T-helper 22 cell (primary cell): Measurements from ENCODE around the gene LRBA.
"Not testable (repeated sequence)": the region's sequence is repeated elsewhere in the genome, so short reads cannot be mapped to it uniquely, and the experiment has no call there.

Experiments used
- DNase-seq: peaks from one replicate; pipeline ENCODE4 v3.0.0-alpha.2; 2020; ENCODE audit warnings: low read depth

Gene LRBA

GRCh38 chr4:150662686-150663085 lies 352.4 kb downstream of the LRBA start:
- DNase-seq = no peak

GRCh38 chr4:150661551-150661950 lies 353.5 kb downstream of the LRBA start:
- DNase-seq = not testable (repeated sequence)

- DNase-seq = not testable (repeated sequence)
These were observed 356.8 kb downstream of the LRBA start for GRCh38 chr4:150658258-150658657.

- DNase-seq = no peak
These were observed 358.2 kb downstream of the LRBA start for GRCh38 chr4:150656891-150657290.

- no peak for DNase-seq
These were observed 364.3 kb downstream of the LRBA start for GRCh38 chr4:150650751-150651150.

- DNase-seq = no peak
These were observed 367.0 kb downstream of the LRBA start for GRCh38 chr4:150648123-150648522.

GRCh38 chr4:150647008-150647407 lies 368.1 kb downstream of the LRBA start:
- no peak for DNase-seq

- DNase-seq = no peak
These were observed 373.5 kb downstream of the LRBA start for GRCh38 chr4:150641612-150642011.

- DNase-seq = no peak
These were observed 382.4 kb downstream of the LRBA start for GRCh38 chr4:150632639-150633038.

- DNase-seq = no peak
These were observed 387.0 kb downstream of the LRBA start for GRCh38 chr4:150628073-150628472.

- no peak for DNase-seq
These were observed 390.1 kb downstream of the LRBA start for GRCh38 chr4:150625033-150625432.

- no peak for DNase-seq
These were observed 391.0 kb downstream of the LRBA start for GRCh38 chr4:150624055-150624454.

- no peak for DNase-seq
These were observed 396.0 kb downstream of the LRBA start for GRCh38 chr4:150619042-150619441.

GRCh38 chr4:150609131-150609530 lies 406.0 kb downstream of the LRBA start:
- no peak for DNase-seq

- DNase-seq = no peak
These were observed 414.2 kb downstream of the LRBA start for GRCh38 chr4:150600812-150601445.

GRCh38 chr4:150599547-150599946 lies 415.5 kb downstream of the LRBA start:
- no peak for DNase-seq

GRCh38 chr4:150598909-150599308 lies 416.2 kb downstream of the LRBA start:
- no peak for DNase-seq

GRCh38 chr4:150593996-150594395 lies 421.1 kb downstream of the LRBA start:
- no peak for DNase-seq

GRCh38 chr4:150591904-150592303 lies 423.2 kb downstream of the LRBA start:
- no peak for DNase-seq

GRCh38 chr4:150591406-150591805 lies 423.7 kb downstream of the LRBA start:
- DNase-seq = no peak

GRCh38 chr4:150590631-150591030 lies 424.5 kb downstream of the LRBA start:
- no peak for DNase-seq

GRCh38 chr4:150589157-150589556 lies 425.9 kb downstream of the LRBA start:
- DNase-seq = no peak

GRCh38 chr4:150588316-150588715 lies 426.8 kb downstream of the LRBA start:
- no peak for DNase-seq

- DNase-seq = no peak
These were observed 428.8 kb downstream of the LRBA start for GRCh38 chr4:150586162-150586810.
